HG02623 (cell line): ENCODE measurements around the gene GOLGA1.
"Not testable (repeated sequence)": the region's sequence is repeated elsewhere in the genome, so short reads cannot be mapped to it uniquely, and the experiment has no call there.

ENCODE experiments used
- ATAC-seq: cut with Tn5 transposase; IDR thresholded peaks from one replicate; pipeline ENCODE4 v1.9.1; 2021; ENCODE audit warnings: moderate library complexity; ENCODE audit not compliant: unreplicated experiment

Gene GOLGA1

DNA sequence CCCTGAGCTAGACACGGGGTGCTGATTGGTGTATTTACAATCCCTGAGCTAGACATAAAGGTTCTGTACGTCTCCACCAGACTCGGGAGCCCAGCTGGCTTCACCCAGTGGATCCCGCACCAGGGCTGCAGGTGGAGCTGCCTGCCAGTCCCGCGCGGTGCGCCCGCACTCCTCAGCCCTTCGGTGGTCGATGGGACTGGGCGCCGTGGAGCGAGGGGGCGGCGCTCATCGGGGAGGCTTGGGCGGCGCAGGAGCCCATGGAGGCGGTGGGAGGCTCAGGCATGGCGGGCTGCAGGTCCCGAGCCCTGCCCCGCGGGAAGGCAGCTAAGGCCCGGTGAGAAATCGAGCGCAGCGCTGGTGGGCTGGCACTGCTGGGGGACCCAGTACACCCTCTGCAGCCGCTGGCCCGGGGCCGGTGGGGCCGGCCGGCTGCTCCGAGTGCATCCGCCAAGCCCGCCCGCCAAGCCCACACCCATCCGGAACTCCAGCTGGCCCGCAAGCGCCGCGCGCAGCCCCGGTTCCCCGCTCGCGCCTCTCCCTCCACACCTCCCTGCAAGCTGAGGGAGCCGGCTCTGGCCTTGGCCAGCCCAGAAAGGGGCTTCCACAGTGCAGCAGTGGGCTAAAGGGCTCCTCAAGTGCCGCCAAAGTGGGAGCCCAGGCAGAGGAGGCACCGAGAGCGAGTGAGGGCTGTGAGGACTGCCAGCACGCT lies 102.2 kb downstream of the GOLGA1 start:
- ATAC-seq, result not testable (repeated sequence)

GRCh38 chr9:124838132-124838531 lies 102.8 kb downstream of the GOLGA1 start:
- not testable (repeated sequence) for ATAC-seq

DNA sequence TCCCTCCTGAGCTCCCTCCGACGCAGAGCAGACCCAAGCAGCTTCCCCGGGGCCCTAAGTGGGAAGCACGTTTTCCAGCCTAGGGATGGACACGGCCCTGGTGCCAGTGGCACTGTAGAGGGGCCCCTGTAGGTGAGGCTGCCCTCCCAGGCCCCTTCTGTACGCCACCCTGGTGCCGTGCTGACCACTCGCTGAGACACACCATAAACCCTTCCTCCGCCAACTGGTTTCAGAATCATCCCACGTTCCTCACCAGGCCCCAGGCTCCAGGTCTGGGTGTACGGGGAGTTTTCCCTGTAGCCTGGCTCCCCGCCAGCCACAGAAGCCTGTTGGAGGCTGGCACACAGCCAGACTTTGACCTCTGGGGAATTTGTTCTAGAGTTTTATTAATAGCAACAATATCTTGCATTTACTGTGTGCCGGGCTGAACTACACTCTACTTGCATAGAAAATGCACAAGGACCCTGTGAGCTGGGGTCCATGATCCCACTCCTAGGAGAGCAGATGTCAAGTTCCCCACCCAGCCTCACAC lies 105.8 kb downstream of the GOLGA1 start:
- ATAC-seq, result no peak

DNA sequence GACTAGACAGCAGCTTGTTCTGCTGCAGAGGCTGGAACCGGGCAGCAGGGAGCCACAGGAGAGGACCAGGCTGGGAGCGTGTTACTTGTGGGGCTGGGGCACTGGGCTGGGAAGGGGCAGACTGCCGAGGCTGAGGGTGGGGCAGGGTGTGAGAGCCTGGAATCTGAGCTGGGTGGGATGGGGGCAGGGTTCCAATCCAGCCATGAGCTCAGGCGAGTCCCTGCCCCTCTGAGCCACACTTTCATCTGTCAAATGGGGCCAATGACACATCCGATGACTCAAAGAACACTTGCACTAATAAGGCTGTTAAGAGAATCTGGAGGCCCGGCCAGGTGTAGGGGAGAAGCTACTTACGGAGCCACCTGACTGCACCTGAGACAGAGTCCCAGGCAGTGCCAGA lies 106.3 kb downstream of the GOLGA1 start:
- ATAC-seq, result no peak

- no peak for ATAC-seq
These were observed 109.1 kb downstream of the GOLGA1 start for GRCh38 chr9:124831642-124832364.

- ATAC-seq, result no peak
These were observed 110.3 kb downstream of the GOLGA1 start for GRCh38 chr9:124830593-124830992.

GRCh38 chr9:124829334-124829669 lies 111.6 kb downstream of the GOLGA1 start:
- no peak for ATAC-seq

GRCh38 chr9:124828489-124829333 lies 112.2 kb downstream of the GOLGA1 start:
- ATAC-seq, result no peak
